Liver (tissue), 3 donors: Measurements from ENCODE around the gene ASPHD2.

ENCODE experiments used
- CTCF ChIP-seq: fragments of 150-350 bp; IDR thresholded peaks from 2 replicates; pipeline ENCODE4 v1.5.1; 2017; ENCODE audit warnings: improper control_type of control experiment, low read depth, low read length; ENCODE audit not compliant: missing input control
- FOXA1 ChIP-seq: IDR thresholded peaks from 2 replicates; pipeline ENCODE4 v1.6.1; 2016; ENCODE audit warnings: antibody characterized with exemption
- FOXA2 ChIP-seq: IDR thresholded peaks from 2 replicates; pipeline ENCODE4 v1.6.1; 2016; ENCODE audit warnings: antibody characterized with exemption
- GABPA ChIP-seq, 2 donors: IDR thresholded peaks in 1 of 2; conservative IDR thresholded peaks in 1 of 2; 2 replicates each; pipeline ENCODE4 v1.6.1; 2016; ENCODE audit warnings: antibody characterized with exemption in 2 of 2, mild to moderate bottlenecking in 1 of 2, moderate library complexity in 1 of 2
- HNF4G ChIP-seq: IDR thresholded peaks from 2 replicates; pipeline ENCODE4 v1.6.1; 2016; ENCODE audit warnings: antibody characterized with exemption
- JUND ChIP-seq, 2 donors: IDR thresholded peaks; 2 replicates each; pipeline ENCODE4 v1.6.1; 2016; ENCODE audit warnings: antibody characterized with exemption in 2 of 2
- NR2F2 ChIP-seq: IDR thresholded peaks from 2 replicates; pipeline ENCODE4 v1.6.1; 2016; ENCODE audit warnings: antibody characterized with exemption
- SP1 ChIP-seq: IDR thresholded peaks from 2 replicates; pipeline ENCODE4 v1.6.1; 2018; ENCODE audit warnings: antibody characterized with exemption, mild to moderate bottlenecking
- TAF1 ChIP-seq: conservative IDR thresholded peaks from 2 replicates; pipeline ENCODE4 v1.6.1; 2016; ENCODE audit warnings: antibody characterized with exemption, mild to moderate bottlenecking
- ZBTB33 ChIP-seq: IDR thresholded peaks from 2 replicates; pipeline ENCODE4 v1.6.1; 2016; ENCODE audit warnings: antibody characterized with exemption
- TF ChIP-seq, protein P1 (sequence below): IDR thresholded peaks from 2 replicates; pipeline ENCODE4 v1.6.1; 2016; ENCODE audit warnings: antibody characterized with exemption, mild to moderate bottlenecking
- TF ChIP-seq, protein P2 (sequence below): IDR thresholded peaks from 2 replicates; pipeline ENCODE4 v1.6.1; 2016; ENCODE audit warnings: antibody characterized with exemption
- donor health status: healthy.
- donor health status: healthy.

GRCh38 chr22:26461188-26461810 lies 32.2 kb downstream of the ASPHD2 start:
- TF ChIP-seq CTCF, result peak; percentile 59
- TF ChIP-seq ZBTB33, result no peak
- no peak for TF ChIP-seq FOXA2
- no peak for TF ChIP-seq FOXA1
- TF ChIP-seq, protein P1, sequence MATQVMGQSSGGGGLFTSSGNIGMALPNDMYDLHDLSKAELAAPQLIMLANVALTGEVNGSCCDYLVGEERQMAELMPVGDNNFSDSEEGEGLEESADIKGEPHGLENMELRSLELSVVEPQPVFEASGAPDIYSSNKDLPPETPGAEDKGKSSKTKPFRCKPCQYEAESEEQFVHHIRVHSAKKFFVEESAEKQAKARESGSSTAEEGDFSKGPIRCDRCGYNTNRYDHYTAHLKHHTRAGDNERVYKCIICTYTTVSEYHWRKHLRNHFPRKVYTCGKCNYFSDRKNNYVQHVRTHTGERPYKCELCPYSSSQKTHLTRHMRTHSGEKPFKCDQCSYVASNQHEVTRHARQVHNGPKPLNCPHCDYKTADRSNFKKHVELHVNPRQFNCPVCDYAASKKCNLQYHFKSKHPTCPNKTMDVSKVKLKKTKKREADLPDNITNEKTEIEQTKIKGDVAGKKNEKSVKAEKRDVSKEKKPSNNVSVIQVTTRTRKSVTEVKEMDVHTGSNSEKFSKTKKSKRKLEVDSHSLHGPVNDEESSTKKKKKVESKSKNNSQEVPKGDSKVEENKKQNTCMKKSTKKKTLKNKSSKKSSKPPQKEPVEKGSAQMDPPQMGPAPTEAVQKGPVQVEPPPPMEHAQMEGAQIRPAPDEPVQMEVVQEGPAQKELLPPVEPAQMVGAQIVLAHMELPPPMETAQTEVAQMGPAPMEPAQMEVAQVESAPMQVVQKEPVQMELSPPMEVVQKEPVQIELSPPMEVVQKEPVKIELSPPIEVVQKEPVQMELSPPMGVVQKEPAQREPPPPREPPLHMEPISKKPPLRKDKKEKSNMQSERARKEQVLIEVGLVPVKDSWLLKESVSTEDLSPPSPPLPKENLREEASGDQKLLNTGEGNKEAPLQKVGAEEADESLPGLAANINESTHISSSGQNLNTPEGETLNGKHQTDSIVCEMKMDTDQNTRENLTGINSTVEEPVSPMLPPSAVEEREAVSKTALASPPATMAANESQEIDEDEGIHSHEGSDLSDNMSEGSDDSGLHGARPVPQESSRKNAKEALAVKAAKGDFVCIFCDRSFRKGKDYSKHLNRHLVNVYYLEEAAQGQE, result no peak
- TF ChIP-seq NR2F2, result no peak
- TF ChIP-seq SP1, result no peak
- TF ChIP-seq JUND (IDR thresholded peaks at IDR 0.05), result no peak
- TF ChIP-seq GABPA (IDR thresholded peaks at IDR 0.05 in 1 of 2, conservative IDR thresholded peaks at IDR 0.05 in 1 of 2), result no peak
- TF ChIP-seq, protein P2, sequence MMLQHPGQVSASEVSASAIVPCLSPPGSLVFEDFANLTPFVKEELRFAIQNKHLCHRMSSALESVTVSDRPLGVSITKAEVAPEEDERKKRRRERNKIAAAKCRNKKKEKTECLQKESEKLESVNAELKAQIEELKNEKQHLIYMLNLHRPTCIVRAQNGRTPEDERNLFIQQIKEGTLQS, result no peak
- TF ChIP-seq HNF4G, result no peak
- TF ChIP-seq TAF1, result no peak
